Naive thymus-derived CD4-positive, alpha-beta T cell (primary cell): ENCODE data around the gene EFCAB10. TPM values are rescaled to one million over a fixed set of nuclear protein-coding genes. Genes with fewer than 3 reads are reported as not detected.

ENCODE experiments used
- ATAC-seq: fragments of 150-1000 bp; cut with Tn5 transposase; 2 replicates; pipeline ENCODE4 v1.10.0; 2021; ENCODE audit warnings: mild to moderate bottlenecking, moderate library complexity
- CTCF ChIA-PET: fragments of 350-600 bp; sonication (Branson Sonifier 250); formaldehyde crosslinking; loops from one replicate; lab custom pipeline; 2021; ENCODE audit warnings: antibody characterized with exemption; lab: Charles Lee
- POLR2A ChIA-PET: fragments of 350-600 bp; sonication (Branson Sonifier 250); formaldehyde crosslinking; loops from one replicate; lab custom pipeline; 2021; ENCODE audit warnings: antibody characterized with exemption, inconsistent platforms; lab: Charles Lee
- DNase-seq, 9 donors: peaks; one replicate each; pipeline versions ENCODE4 v3.0.0 to v3.0.0-alpha.2; 2020 to 2022; ENCODE audit warnings: mixed read lengths in 1 of 9
- H3K27ac ChIP-seq: one replicate; pipeline ENCODE4 v1.7.0; 2013; ENCODE audit warnings: mild to moderate bottlenecking, low read depth, low read length, moderate library complexity
- H3K27me3 ChIP-seq, 2 donors: one replicate each; pipeline ENCODE4 v1.7.0; 2013; ENCODE audit warnings: low read length in 2 of 2, mild to moderate bottlenecking in 2 of 2, moderate library complexity in 2 of 2; ENCODE audit not compliant: control insufficient read depth in 2 of 2, insufficient read depth in 2 of 2
- H3K36me3 ChIP-seq, 3 experiments: 1 replicate in 2 of 3; 2 replicates in 1 of 3; pipeline ENCODE4 v1.7.0; 2013; ENCODE audit warnings: low read length in 3 of 3, mild to moderate bottlenecking in 3 of 3, moderate library complexity in 1 of 3; ENCODE audit not compliant: insufficient read depth in 3 of 3, control insufficient read depth in 2 of 3
- H3K4me1 ChIP-seq, 2 donors: one replicate each; pipeline ENCODE4 v1.7.0; 2013; ENCODE audit warnings: low read length in 2 of 2, mild to moderate bottlenecking in 2 of 2, moderate library complexity in 1 of 2; ENCODE audit not compliant: control insufficient read depth in 2 of 2, insufficient read depth in 2 of 2
- H3K4me3 ChIP-seq: 2 replicates; pipeline ENCODE4 v1.7.0; 2013; ENCODE audit warnings: mild to moderate bottlenecking, low read length
- H3K9me3 ChIP-seq, 3 experiments: 1 replicate in 2 of 3; 2 replicates in 1 of 3; pipeline ENCODE4 v1.7.0; 2013; ENCODE audit warnings: low read length in 3 of 3; ENCODE audit not compliant: control insufficient read depth in 2 of 3
- H3K27ac Mint-ChIP-seq, 9 donors: one replicate each; pipeline ENCODE4 v1.8.0; 2020 to 2022; ENCODE audit warnings: mixed read lengths in 9 of 9, mild to moderate bottlenecking in 8 of 9, moderate library complexity in 5 of 9, inconsistent platforms in 2 of 9
- H3K27me3 Mint-ChIP-seq, 5 donors: one replicate each; pipeline ENCODE4 v1.8.0; 2021 to 2022; ENCODE audit warnings: mixed read lengths in 5 of 5, mild to moderate bottlenecking in 1 of 5
- H3K36me3 Mint-ChIP-seq, 5 donors: one replicate each; pipeline ENCODE4 v1.8.0; 2020 to 2022; ENCODE audit warnings: mixed read lengths in 5 of 5, mild to moderate bottlenecking in 3 of 5, inconsistent platforms in 1 of 5
- H3K4me1 Mint-ChIP-seq, 7 donors: one replicate each; pipeline ENCODE4 v1.8.0; 2020 to 2022; ENCODE audit warnings: mixed read lengths in 7 of 7, mild to moderate bottlenecking in 3 of 7, inconsistent platforms in 1 of 7
- H3K4me3 Mint-ChIP-seq, 10 donors: one replicate each; pipeline ENCODE4 v1.8.0; 2020 to 2022; ENCODE audit warnings: mild to moderate bottlenecking in 10 of 10, mixed read lengths in 10 of 10, moderate library complexity in 6 of 10, inconsistent platforms in 2 of 10
- H3K9me3 Mint-ChIP-seq, 11 donors: one replicate each; pipeline ENCODE4 v1.8.0; 2020 to 2022; ENCODE audit warnings: mixed read lengths in 11 of 11, mild to moderate bottlenecking in 4 of 11, inconsistent platforms in 1 of 11, moderate library complexity in 1 of 11
- intact Hi-C, 2 donors: fragments of 100-400 bp; cut with micrococcal nuclease; formaldehyde crosslinking; loops; one replicate each; pipeline ENCODE4 v1.15.1; 2023
- polyA plus RNA-seq, 2 donors: library from polyadenylated mRNA; unstranded; fragments of 300-500 nt; fragmentation: Illumina TruSeq; gene quantifications; one replicate each; pipeline ENCODE4 v1.2.3, GENCODE V29; 2021
- total RNA-seq, 6 experiments: library from RNA in 5 of 6; stranded (reverse) in 5 of 6; gene quantifications; 1 replicate in 5 of 6; 2 replicates in 1 of 6; pipeline ENCODE4 v1.2.3 and lab custom pipeline; 2021 to 2026

The EFCAB10 gene
- total and polyA plus RNA-seq, 7 experiments from 2014 or later: 0.75 to 2.1 (median 1.2) TPM; not detected in 4

GRCh38 chr7:105589356-105590077 is 8.2 kb upstream of the EFCAB10 start:
- Mint-ChIP-seq H3K9me3 (peaks cover 0 to 7% (median 2%) of the 10 kb centered on the region in 11 donors), H3K36me3 (peaks cover 0 to 3% (median 2%) of the 10 kb centered on the region in 5 donors), H3K4me1 (peaks cover 0 to 17% (median 4%) of the 10 kb centered on the region in 7 donors), H3K27me3 (peaks cover 0 to 9% (median 0%) of the 10 kb centered on the region in 5 donors), H3K4me3 (no peak overlapping the region), H3K27ac (peak overlapping the region in 3 of 9 donors; percentile 4 to 70 (median 69))
- Histone ChIP-seq H3K4me1 (no peaks in the 10 kb centered on the region), H3K36me3 (no peaks in the 10 kb centered on the region), H3K4me3 (no peak overlapping the region), H3K27me3 (no peaks in the 10 kb centered on the region), H3K27ac (no peak overlapping the region), H3K9me3 (no peaks in the 10 kb centered on the region)
- DNase-seq: peak in 8 of 9 donors; percentile 16 to 61 (median 42)
- ATAC-seq: peak; percentile 87
- intact Hi-C loops: loop anchor here (1.0 to 10.0 kb wide), 10 partner anchors 161 to 705 kb away; no protein-coding TSS in a partner anchor
- ChIA-PET POLR2A (no interaction called here), CTCF (interaction anchor here (0.6 to 1.0 kb wide), 4 partner anchors 168 to 667 kb away, joined by 3 to 4 read pairs (median 4); no protein-coding TSS in a partner anchor)

GRCh38 chr7:105587909-105588635 is 6.8 kb upstream of the EFCAB10 start:
- H3K4me1 Mint-ChIP-seq: peaks cover 0 to 17% (median 4%) of the 10 kb centered on the region in 7 donors
- Histone ChIP-seq H3K4me1 (no peaks in the 10 kb centered on the region), H3K27me3 (no peaks in the 10 kb centered on the region), H3K4me3 (no peak overlapping the region), H3K36me3 (no peaks in the 10 kb centered on the region), H3K9me3 (no peaks in the 10 kb centered on the region), H3K27ac (no peak overlapping the region)
- no peak for ATAC-seq
- H3K36me3 Mint-ChIP-seq: peaks cover 0 to 5% (median 5%) of the 10 kb centered on the region in 5 donors
- H3K9me3 Mint-ChIP-seq: peaks cover 0 to 14% (median 7%) of the 10 kb centered on the region in 11 donors
- POLR2A ChIA-PET: no interaction called here
- H3K4me3 Mint-ChIP-seq: no peak overlapping the region
- no peak for DNase-seq
- peak overlapping the region in 1 of 9 donors; percentile 64 for H3K27ac Mint-ChIP-seq
- CTCF ChIA-PET: interaction anchor here (0.9 kb wide), 1 partner anchor 8 kb away, joined by 6 read pairs; no protein-coding TSS in a partner anchor
- peaks cover 0 to 4% (median 0%) of the 10 kb centered on the region in 5 donors for H3K27me3 Mint-ChIP-seq
- intact Hi-C loops: loop anchor here (2.0 to 10.0 kb wide), 7 partner anchors 159 to 703 kb away; no protein-coding TSS in a partner anchor

GRCh38 chr7:105585850-105586500 is 4.7 kb upstream of the EFCAB10 start:
- ATAC-seq: no peak

GRCh38 chr7:105584165-105584564 is 2.9 kb upstream of the EFCAB10 start:
- Histone ChIP-seq H3K4me1 (no peaks in the 10 kb centered on the region), H3K9me3 (no peaks in the 10 kb centered on the region), H3K27me3 (no peaks in the 10 kb centered on the region), H3K27ac (no peak overlapping the region), H3K36me3 (no peaks in the 10 kb centered on the region), H3K4me3 (no peak overlapping the region)
- Mint-ChIP-seq H3K4me3 (no peak overlapping the region), H3K27ac (no peak overlapping the region), H3K4me1 (peaks cover 4 to 15% (median 7%) of the 10 kb centered on the region in 7 donors), H3K27me3 (peaks cover 0 to 21% (median 17%) of the 10 kb centered on the region in 5 donors), H3K9me3 (peaks cover 0 to 14% (median 9%) of the 10 kb centered on the region in 11 donors), H3K36me3 (peaks cover 2 to 9% (median 5%) of the 10 kb centered on the region in 5 donors)
- ATAC-seq (no peak), DNase-seq (no peak)
- intact Hi-C loops: loop anchor here in 1 of 2 donors (10.0 kb wide), 2 partner anchors 489 to 699 kb away; no protein-coding TSS in a partner anchor
- CTCF ChIA-PET: no interaction called here
- POLR2A ChIA-PET: no interaction called here

More at GRCh38 chr7:105585850-105586500, 4.7 kb upstream of the EFCAB10 start:
- H3K27ac Mint-ChIP-seq: peak overlapping the region in 1 of 9 donors; percentile 36
- H3K9me3 ChIP-seq: no peaks in the 10 kb centered on the region
- ChIA-PET CTCF (interaction anchor here (1.2 to 1.4 kb wide), 2 partner anchors 9 to 703 kb away, joined by 3 to 7 read pairs; no protein-coding TSS in a partner anchor), POLR2A (interaction anchor here (0.6 kb wide), 1 partner anchor 220 kb away, joined by 5 read pairs; no protein-coding TSS in a partner anchor)
- H3K27ac ChIP-seq: no peak overlapping the region
- no peaks in the 10 kb centered on the region for H3K36me3 ChIP-seq
- no peak overlapping the region for H3K4me3 Mint-ChIP-seq
- no peak overlapping the region for H3K4me3 ChIP-seq
- peaks cover 6 to 20% (median 8%) of the 10 kb centered on the region in 7 donors for H3K4me1 Mint-ChIP-seq
- H3K36me3 Mint-ChIP-seq: peaks cover 2 to 9% (median 5%) of the 10 kb centered on the region in 5 donors
- peaks cover 0 to 17% (median 14%) of the 10 kb centered on the region in 5 donors for H3K27me3 Mint-ChIP-seq
- peaks cover 0 to 14% (median 9%) of the 10 kb centered on the region in 11 donors for H3K9me3 Mint-ChIP-seq
- intact Hi-C loops: loop anchor here (5.0 to 10.0 kb wide), 5 partner anchors 249 to 701 kb away; no protein-coding TSS in a partner anchor
- no peaks in the 10 kb centered on the region for H3K4me1 ChIP-seq
- no peaks in the 10 kb centered on the region for H3K27me3 ChIP-seq
- DNase-seq: no peak

- intact Hi-C loops: loop anchor here in 1 of 2 donors (10.0 kb wide), 2 partner anchors 488 to 698 kb away; no protein-coding TSS in a partner anchor
- ChIA-PET CTCF (no interaction called here), POLR2A (no interaction called here)
- Mint-ChIP-seq H3K9me3 (peaks cover 0 to 14% (median 9%) of the 10 kb centered on the region in 11 donors), H3K27ac (no peak overlapping the region), H3K4me3 (peak overlapping the region in 5 of 10 donors; percentile 6 to 37 (median 24)), H3K36me3 (peaks cover 2 to 9% (median 5%) of the 10 kb centered on the region in 5 donors), H3K27me3 (peaks cover 0 to 21% (median 17%) of the 10 kb centered on the region in 5 donors), H3K4me1 (peaks cover 4 to 14% (median 7%) of the 10 kb centered on the region in 7 donors)
- H3K9me3 ChIP-seq: no peaks in the 10 kb centered on the region
- ATAC-seq: no peak
- no peaks in the 10 kb centered on the region for H3K27me3 ChIP-seq
- no peak for DNase-seq
- H3K4me3 ChIP-seq: no peak overlapping the region
- no peak overlapping the region for H3K27ac ChIP-seq
- H3K4me1 ChIP-seq: no peaks in the 10 kb centered on the region
- no peaks in the 10 kb centered on the region for H3K36me3 ChIP-seq
Measured at GRCh38 chr7:105583061-105583460, 1.8 kb upstream of the EFCAB10 start.
